HG03039 (cell line): Measurements from ENCODE around the gene TRUB2.

ENCODE experiments used
- ATAC-seq: cut with Tn5 transposase; IDR thresholded peaks from one replicate; pipeline ENCODE4 v1.9.1; 2021; ENCODE audit warnings: mild to moderate bottlenecking, moderate library complexity; ENCODE audit not compliant: unreplicated experiment

TRUB2 gene

DNA sequence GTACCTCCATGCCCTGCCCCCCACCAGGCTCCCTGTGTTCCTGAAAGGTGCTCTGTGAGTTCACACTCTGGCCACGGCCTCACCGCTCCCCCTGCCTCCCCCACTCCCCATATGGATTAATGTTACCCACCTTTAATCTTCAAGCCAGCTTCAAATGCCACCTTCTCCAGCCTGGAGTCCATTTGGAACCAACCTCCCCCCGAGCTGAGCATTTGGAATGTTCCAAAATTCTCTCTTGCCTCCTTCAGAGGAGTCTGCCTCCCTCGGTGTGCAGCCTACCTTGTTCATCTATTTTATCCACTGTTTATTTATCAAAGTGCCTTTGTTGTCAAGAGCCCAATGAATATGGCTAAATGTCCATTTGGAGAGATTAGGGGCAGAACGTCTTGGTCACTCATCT lies 50.7 kb downstream of the TRUB2 start:
- no peak for ATAC-seq

DNA sequence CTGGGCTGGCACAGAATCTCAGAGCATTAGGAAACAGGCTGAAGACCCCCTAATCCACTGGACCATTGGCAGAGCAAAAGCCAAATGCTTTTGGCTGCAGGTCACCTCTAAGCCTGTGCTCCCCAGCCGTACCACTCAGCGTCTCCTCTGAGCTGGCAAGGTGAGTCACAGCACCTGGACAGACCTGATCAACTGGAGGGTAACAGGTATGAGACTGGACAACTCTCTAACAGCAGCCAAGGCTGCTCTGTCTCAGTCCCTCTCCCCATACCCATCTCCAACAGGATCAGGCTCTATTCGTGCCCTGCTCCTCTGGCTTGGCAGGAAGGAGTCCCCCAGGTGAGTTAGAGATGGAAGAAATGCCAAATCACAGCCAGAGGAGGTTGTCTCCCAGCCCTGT lies 51.1 kb downstream of the TRUB2 start:
- no peak for ATAC-seq

DNA sequence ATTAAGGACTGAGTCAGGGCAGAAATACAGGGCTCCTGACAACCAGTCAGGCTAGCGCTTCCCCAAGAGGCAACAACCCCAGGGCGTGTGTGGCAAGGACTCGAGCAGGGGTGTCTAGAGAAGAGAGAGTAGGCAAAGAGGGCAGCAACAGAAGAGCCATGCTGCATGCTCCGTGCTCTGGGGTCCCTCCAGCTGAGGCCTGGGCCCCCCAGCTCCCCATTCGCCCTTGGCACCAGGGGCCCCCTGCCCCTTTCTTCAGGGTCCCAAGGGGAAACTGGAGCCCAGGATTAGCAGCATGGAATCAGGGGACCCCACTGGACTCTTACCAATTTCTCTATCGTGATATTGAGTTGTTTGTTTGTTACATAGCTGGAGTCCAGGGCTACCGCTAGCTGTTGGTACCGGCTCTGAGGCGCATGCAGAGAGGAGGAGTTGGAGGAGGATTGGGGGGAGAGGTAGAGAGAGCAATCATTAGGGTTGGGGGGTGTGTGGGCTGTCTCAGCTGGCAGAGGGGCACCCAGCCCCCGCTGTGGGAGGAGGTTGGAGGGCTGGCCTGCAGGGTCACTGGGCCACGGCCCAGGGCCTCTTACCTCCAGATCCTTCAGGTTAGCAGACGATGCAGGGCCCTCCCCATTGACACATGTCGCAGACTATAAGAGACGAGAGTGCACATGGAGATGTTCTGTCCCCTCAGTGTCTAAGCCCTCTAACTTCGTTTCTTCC lies 55.2 kb downstream of the TRUB2 start:
- ATAC-seq, result no peak

DNA sequence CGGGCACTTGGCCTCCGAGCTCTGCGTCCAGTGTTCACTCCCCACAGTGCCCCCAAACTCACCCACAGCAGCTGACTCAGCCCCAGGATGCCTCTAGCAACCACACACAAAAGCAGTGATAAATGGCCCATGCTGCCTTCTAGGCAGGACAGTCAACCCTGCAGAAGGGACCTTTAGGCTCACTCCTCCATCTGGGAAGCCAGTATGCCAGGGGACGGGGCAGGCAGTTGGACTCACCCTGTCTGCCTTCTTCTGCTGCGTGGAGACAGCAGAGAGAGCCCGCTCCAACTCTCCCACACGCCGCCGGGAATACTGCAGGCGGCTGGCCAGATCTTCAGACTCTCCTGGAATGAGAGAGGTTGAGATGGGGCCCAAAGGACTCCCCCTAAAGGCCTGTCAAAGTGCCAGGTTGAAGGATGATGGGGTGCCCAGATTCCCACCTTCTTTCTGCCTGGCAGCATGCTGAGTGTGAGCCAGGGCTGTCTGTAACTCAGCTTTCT lies 56.8 kb downstream of the TRUB2 start:
- no peak for ATAC-seq

DNA sequence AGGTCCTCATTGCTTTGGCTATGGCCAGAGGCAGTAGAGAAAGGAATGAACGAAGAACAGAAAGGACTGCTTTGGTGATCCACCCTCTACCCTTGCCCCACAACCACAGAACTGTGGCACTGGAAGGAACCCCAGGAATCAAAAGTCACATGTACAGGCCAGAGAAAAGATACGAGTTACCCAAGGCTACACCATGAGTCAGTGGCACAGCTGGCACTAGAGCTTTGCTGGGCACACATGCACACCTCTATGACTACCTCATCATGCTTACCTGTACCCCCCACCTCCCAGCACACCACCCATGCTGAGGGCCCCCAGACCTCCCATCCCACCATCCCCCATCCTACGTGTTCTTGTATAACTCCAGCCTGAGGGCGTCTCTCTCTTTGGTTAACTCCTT lies 59.6 kb downstream of the TRUB2 start:
- ATAC-seq, result no peak

DNA sequence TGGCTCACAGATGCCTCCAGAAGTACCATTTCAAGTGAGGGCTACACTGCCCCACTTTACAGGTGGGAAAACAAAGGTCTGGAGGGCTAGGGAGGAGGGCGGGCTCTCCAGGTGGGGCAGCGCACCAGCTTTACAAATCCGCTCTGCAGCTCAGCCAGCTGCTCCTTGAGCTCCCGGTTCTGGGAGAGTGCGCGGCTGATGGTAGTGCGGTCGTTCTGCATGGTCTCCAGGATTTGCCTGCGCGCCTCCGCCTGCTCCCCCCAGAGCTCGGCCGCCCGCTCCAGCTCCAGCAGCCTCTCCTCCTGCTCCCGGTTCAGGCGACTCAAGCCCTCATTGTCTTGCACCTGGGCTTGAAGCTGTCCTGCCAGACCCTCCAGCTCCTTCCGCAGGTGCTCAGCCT lies 61.9 kb downstream of the TRUB2 start:
- no peak for ATAC-seq

DNA sequence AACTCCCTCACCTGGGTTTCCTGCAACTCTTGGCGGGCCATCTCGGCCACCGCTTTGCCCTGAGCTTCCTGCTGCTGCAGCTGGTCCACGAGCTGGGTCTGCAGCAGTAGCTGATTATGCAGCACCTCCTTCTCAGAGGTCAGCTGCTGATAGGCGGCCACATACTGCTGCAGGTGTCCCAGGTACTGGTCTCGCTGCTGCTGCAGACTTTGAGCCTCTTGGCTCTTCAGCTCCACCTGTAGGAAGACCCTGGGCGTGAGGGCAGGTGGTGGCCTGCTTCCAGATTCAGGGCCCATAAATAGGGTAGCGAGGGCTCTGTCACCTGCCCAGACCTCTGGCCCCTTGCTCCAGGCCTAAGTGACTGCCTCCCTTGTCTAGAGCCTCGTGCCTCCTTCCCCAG lies 63.1 kb downstream of the TRUB2 start:
- ATAC-seq, result no peak

DNA sequence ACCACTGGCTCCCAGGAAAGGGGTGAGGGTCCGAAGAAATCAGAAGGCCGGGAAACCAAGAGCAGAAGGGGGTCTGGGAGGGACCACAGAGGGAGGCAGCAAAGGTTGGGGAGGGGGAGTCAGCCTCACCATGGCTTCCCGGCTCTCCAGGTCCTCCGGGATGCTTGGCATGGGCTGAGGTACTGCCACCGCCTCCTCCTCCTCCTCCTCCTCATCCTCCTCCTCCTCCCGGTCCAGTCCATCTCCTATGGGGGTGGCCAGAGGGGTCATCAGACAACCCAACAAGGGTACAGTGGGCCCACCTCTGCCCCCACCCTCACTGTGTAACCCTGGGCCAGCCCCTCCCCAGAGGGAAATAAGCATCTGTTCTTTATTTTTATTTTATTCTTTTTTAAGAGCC lies 63.9 kb downstream of the TRUB2 start:
- ATAC-seq, result no peak

DNA sequence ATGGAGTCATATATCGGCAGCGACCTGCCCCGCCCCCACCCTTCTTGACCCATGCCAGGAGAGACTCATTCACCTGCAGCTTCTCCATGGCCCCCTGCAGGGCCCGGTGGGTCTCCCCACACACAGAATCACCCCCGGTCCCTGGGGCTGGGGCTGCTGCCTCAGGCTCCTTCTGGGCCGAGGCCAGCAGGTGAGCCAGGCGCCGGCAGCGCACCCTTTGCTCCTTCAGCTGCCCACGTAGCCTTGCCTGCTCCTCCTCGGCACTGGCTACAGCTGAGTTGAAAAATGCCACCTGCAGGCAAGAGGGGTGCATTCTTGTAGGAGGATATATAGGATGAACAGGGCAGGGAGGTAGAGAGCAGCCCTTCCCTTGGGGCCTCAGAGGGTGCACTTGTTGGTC lies 64.3 kb downstream of the TRUB2 start:
- ATAC-seq, result no peak

DNA sequence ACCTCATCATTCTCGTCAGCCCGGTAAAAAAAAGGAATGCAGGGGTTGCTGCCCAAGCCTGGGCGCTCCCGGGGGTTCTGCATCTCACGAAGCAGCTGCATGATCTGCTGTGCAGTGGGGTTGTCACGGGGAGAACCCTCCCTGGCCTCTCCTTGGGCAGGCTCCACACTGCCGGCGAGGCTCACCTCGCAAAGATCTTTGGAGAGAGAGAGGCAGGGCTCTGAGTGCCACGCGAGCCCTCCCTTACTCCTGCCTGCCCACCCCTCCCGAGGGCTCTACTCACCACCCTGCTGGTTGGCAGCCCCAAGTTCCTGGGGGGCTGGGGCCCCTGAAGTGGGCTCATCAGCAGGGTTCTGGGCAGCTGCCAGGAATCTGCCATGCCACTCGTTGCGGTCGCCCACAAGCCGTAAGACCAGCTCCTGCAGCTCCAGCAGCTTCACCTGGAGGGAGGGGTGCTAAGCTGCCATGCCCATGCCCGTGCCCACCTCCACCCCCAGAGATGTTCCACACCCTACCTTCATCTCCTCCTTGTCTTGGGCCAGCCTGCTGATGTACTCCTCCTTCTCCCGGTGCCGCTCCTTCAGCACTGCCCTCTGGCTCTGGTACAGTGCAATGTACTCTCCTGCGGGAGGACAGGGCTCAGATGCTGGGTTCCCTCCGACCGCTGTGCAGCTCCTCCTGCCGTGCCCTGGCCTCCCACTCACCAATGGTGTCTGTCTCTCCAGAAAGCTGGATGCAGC lies 65.0 kb downstream of the TRUB2 start:
- ATAC-seq, result no peak
